ENCODE data around the gene RAB19.
"Not testable (repeated sequence)": the region's sequence is repeated elsewhere in the genome, so short reads cannot be mapped to it uniquely, and the experiment has no call there.

The RAB19 gene

GRCh38 chr7:140402178-140402835, 1.6 kb upstream of the RAB19 start:
- DNase-seq (ENCODE audit: low read depth), result no peak

- DNase-seq (ENCODE audit: low read depth), result no peak
These were observed 757 bp downstream of the RAB19 start for GRCh38 chr7:140404565-140405065.

- DNase-seq (ENCODE audit: low read depth), result no peak
These were observed 11.5 kb downstream of the RAB19 start for GRCh38 chr7:140415361-140415760.

GRCh38 chr7:140415816-140416215, 12.0 kb downstream of the RAB19 start:
- not testable (repeated sequence) for DNase-seq (ENCODE audit: low read depth)

- no peak for DNase-seq (ENCODE audit: low read depth)
These were observed 12.7 kb downstream of the RAB19 start for GRCh38 chr7:140416560-140416959.

DNA sequence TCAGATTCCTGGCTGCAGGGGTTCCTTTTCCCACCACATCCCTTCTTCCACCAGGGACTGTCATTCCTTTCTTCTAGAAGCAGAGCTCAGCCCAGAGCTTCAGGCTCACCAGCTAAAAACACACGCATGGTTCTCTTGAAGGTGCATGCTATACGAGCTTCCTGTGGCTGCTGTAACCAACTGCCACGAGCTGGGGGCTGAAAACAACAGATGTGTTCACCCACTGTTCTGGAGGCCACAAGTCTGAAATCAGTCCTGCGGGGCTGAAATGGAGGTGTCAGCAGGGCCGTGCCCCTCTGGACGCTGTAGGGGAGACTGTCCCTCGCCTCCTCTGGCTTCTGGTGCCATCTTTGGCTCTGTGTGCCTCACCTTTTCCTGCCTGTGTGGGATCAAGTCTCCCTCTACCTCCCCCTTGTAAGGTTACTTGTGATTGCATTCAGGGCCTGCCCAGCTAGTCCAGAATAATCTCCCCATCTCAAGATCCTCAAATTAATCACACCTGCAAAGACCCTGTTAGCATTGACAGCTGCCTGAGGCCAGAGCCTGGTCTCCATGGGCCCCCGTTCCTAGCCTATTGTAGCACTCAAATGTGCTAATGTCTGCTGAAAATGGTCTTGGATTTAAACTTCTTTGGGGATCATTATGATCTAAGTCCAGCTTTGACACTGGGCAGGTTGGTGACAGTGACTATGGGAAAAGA, 13.7 kb downstream of the RAB19 start:
- DNase-seq (ENCODE audit: low read depth), result no peak

DNA sequence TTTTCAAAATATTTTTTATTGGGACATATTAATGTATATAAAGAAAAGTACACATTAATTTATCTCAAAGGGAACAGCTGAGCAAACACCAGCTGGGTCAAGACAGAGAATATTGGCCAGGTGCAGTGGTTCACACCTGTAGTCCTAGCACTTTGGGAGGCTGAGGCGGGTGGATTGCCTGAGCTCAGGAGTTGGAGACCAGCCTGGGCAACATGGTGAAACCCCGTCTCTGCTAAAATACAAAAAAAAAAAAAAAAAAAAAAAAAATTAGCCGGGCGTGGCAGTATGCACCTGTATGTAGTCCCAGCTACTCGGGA, 14.3 kb downstream of the RAB19 start:
- DNase-seq (ENCODE audit: low read depth), result not testable (repeated sequence)

GRCh38 chr7:140418653-140419052, 14.8 kb downstream of the RAB19 start:
- no peak for DNase-seq (ENCODE audit: low read depth)

DNA sequence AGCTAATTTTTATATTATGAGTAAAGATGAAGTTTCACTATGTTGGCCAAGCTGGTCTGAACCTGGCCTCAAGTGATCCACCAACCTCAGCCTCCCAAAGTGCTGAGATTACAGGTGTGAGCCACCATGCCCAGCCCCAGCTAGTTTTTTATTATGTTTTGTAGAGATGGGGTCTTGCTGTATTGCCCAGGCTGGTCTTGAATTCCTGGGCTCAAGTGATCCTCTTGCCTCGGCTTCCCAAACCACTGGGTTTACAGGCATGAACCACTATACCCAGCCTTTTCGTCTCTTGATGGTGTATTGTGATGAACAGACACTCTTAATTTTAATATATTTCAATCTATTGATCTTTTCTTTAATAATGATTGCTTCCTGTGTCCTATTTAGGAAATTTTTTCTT, 17.7 kb downstream of the RAB19 start:
- DNase-seq (ENCODE audit: low read depth), result no peak

GRCh38 chr7:140423501-140423900, 19.6 kb downstream of the RAB19 start:
- no peak for DNase-seq (ENCODE audit: low read depth)

DNA sequence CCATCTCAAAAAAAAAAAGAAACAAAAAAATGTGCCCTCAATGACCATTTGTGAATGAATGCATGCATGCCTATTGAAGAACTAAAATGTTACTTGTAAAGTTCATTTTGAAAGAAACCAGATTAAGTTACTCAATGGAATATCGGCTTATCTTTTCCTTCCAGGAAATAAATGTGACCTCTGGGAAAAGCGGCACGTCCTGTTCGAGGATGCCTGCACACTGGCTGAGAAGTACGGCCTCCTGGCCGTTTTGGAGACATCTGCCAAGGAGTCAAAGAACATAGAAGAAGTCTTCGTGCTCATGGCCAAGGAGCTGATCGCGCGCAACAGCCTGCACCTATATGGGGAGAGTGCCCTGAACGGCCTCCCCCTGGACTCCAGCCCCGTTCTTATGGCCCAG, 21.9 kb downstream of the RAB19 start:
- DNase-seq (ENCODE audit: low read depth), result no peak

- DNase-seq (ENCODE audit: low read depth), result no peak
These were observed 22.3 kb downstream of the RAB19 start for GRCh38 chr7:140426130-140426529.

DNA sequence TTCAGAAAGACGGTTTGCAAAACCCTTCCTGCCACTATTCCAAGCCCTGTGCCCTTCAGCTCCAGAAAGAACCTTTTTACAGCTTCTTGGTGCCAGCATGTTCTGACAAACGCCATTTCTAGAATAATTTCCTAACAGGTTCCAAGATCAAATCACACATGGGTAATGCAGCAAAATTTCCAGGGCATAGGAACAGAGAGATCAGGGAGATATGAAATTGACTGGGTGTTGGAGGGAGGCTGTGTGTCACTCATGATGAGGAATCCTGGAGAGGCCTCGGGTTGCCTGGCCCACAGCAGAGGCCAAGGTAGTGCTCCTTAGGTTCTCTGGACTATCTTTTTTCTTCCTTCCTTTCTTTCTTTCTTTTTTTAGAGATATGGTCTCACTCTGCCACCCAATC, 29.5 kb downstream of the RAB19 start:
- DNase-seq (ENCODE audit: low read depth), result no peak

DNA sequence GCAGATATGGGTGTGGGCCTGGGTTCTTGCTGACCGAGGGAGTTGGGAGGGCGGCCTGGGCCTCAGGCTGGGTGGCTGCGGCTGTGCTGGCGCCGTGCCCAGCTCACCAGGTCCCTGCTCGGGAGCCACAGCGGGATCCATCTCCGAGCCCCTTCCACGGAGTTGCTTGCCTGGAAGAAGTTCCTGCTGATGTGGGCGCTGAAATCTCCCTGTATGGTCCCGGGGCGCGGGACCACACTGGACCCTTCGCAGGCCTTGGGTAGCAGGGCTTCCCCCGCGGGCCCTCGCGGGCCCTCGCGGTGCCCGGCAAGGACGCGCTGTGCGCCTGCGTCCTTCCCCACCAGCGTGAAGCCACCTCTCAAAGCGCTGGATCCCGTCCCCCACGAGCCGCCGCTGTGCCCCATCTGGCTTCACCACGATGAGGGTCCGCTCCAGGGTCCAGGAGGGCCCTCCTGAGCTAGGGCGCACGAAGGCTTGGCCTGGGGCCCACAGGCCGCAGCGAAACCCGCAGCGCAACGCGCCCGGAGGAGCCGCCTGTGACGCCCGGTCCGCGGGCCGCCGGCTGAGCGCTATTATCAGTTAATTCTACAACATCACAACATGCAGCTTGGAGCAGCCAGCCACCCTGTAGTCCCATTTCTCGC, 31.5 kb downstream of the RAB19 start:
- DNase-seq (ENCODE audit: low read depth), result no peak

DNA sequence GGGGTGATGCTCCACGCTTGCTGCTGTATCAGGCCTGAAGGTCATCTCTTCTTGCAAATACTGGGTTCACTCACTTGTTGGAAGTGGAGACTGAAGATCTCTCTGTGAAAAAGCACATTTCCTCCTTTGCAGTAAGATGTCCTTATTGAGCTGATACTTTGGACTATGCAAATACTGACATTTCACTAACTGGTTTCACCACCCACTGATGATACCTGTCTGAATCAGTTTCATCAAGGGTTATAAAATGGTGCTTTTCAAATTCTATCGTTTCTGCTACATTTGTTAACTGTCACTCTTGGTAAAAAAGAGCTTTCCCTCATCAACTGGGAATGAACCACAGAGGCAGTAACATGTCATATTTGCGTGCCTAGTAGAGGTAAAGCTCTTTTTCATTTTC, 35.5 kb downstream of the RAB19 start:
- no peak for DNase-seq (ENCODE audit: low read depth)

- no peak for DNase-seq (ENCODE audit: low read depth)
These were observed 36.7 kb downstream of the RAB19 start for GRCh38 chr7:140440593-140440992.

GRCh38 chr7:140441519-140441918, 37.7 kb downstream of the RAB19 start:
- DNase-seq (ENCODE audit: low read depth), result no peak

- DNase-seq (ENCODE audit: low read depth), result no peak
These were observed 42.6 kb downstream of the RAB19 start for GRCh38 chr7:140446467-140446866.

DNA sequence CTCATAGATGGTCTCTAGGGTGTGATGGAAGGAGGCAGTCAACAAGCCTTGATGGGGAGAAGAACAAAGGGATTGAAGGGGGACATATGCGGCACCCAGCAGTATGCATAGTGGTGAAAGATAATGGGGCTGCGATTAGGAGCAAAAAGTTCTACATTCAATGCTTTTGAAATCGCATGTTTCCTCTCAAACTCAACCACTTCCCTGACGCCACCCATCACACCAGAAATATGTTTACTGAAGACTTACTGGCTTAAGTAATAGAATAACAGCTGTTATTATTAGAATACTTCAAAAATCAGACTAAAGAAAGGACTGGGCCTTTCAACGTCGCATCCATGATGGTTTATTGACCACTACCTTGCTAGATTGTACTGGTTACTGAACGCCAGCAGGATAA, 44.0 kb downstream of the RAB19 start:
- DNase-seq (ENCODE audit: low read depth), result no peak

DNA sequence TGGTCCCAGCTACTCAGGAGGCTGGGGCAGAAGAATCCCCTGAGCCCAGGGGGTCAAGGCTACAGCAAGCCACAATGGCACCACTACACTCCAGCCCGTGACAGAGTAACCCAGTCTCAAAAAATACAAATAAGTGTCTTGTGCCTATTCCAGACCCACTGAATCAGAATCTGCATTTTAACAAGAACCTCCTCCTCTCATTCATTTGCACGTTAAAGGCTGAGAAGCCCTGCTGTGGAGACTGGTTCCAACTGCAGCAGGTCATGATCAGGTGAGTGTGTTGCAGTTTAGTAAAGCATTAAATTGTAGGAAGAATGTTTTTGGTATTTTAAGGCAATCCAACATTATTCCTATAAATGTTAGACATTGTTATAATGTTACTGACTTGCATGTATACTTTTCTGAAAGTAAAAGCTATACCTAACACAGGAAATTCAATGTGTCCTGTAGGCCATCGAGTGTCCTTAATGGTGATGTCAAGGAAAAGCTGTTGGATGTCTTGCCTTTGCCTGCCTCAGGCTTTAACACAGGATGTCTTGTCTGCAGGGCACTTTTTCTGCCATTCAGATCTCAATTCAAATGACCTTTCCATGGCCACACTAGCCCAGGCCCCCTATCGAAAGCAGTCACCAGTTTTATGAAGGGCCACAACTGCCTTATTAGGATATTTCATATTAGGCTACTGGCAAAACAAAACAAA, 45.1 kb downstream of the RAB19 start:
- no peak for DNase-seq (ENCODE audit: low read depth)

DNA sequence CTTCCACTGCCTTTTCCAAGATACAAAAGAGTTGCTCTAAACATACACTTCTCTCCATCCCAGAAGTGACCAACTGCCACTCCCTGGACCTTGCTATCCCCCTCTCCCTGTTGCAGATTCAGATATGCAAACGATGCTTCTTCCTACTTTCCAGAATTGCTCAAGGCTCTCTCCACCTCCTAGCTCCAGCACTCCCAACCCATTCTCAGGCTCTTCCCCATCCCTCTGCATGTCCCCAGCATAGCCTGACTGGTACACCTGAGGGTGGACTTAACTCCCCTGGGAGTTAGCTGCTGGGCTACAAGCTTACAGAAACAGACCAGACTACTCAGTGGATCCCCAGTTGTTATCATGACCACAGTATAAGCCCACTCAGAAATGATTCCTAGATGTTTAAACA, 47.9 kb downstream of the RAB19 start:
- DNase-seq (ENCODE audit: low read depth), result no peak

- no peak for DNase-seq (ENCODE audit: low read depth)
These were observed 49.4 kb downstream of the RAB19 start for GRCh38 chr7:140453273-140453672.
